ENCODE data around the gene FBN3. TPM values are rescaled to one million over a fixed set of nuclear protein-coding genes. Genes with fewer than 3 reads are reported as not detected.
A peak's percentile ranks its signal among the peaks of the same experiment; 100 is the strongest.
"Not testable (repeated sequence)": the region's sequence is repeated elsewhere in the genome, so short reads cannot be mapped to it uniquely, and the experiment has no call there.

Gene FBN3
- total RNA-seq (2014; rRNA removed; shearing (Covaris generic)) = not detected in 2 replicates

DNA sequence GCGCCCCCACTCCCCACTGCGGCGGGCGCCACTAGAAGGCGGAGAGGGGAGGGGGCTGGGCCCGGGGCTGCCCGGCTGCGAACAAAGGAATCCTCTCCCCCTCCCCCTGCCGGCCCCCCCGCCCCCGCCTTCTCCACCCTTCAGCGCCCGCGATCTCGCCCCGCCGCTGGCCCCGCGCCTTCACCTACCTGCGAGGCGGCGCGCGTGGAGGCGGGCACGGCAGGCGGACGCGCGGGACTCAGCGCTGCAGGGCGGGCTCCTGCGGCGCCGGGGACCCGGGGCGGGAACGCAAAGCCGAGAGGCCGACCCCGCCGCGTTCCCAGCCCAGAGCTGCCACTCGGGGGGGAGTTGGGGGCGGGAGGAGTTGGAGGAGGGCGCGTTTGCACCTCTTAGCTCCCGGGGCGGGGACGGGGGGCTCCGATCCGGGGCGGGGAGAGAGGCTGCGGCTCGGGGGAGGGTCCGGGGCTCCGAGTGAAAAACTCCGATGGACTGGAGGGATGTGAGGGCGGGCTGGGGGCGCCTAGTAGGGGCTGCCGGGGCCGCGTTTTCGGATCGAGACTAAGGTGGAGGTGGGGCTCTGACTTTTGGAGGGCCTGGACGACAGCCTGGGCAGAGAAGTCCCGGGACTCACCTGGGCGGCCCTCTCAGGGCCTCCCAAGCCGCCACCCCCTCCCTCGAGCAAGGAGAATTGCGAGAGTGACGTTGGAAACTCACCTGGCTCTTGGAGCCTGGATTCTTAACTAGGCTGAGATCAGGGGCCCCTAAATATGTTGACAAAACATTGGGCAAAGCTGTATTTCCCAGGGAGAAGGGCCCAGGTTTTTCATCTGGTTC, at the start of gene FBN3:
FBN3 (minus strand) TSS at position 332 of the 834 bp plus-strand sequence. CDS start 2,112 bp downstream, outside the sequence.
- DNase-seq (ENCODE audit: low spot score) = no peak

DNA sequence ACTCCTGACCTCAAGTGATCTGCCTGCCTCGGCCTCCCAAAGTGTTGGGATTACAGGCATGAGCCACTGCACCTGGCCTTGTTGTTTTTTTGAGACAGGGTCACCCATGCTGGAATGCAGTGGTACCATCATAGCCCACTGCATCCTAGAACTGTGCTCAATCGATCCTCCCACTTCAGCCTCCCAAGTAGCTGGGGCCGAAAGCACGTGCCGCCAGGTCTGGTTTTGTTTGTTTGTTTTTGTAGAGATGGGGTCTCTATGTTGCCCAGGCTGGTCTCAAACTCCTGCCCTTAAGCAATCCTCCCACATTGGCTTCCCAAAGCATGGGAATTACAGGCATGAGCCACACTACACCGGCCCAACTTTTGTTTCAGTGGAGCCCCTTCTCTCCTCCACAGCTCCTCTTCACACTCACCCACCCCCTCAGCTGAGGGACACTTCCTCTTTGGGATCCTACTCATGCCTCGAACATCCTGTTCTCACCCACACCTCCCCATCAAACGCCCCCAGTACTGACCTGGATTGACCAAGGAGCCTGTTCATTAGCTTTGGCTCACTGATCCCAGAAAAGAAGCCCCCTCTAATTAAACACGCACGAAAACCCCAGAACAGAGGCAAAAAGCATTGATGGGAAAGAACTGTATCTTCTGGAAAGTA, 47.0 kb upstream of the FBN3 start:
- no peak for DNase-seq (ENCODE audit: low spot score)

DNA sequence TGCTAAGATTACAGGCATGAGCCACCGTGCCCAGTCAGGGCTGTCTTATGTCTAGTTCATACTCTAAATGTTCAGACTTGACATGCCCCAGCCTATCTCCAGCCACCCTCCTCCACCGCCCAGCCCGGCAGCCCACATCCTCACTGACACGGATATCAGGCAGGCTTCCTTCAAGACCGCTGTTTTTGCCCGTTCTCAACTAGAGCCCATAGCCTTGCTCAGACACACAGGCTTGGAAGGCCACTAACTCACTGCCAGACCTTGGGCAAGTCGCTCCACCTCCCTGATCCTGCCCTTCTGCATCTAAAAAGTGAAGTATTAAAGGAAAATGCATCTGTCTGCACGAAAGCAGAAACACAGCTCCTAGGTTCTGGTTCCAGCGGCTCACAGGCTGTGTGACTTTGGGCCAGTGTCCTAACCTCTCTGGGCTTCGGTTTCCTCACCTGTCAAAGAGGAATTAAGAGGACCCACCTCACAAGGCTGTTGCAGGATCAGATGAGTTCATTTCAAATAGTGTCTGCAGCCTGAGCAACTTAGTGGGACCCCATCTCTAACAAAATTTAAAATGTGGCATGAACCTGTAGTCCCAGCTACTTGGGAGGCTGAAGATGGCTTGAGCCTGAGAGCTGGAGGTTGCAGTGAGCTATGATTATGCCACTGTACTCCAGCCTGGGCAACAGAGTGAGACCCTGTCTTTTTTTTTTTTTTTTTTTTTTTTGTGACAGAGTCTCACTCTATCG, 45.3 kb upstream of the FBN3 start:
- no peak for DNase-seq (ENCODE audit: low spot score)

DNA sequence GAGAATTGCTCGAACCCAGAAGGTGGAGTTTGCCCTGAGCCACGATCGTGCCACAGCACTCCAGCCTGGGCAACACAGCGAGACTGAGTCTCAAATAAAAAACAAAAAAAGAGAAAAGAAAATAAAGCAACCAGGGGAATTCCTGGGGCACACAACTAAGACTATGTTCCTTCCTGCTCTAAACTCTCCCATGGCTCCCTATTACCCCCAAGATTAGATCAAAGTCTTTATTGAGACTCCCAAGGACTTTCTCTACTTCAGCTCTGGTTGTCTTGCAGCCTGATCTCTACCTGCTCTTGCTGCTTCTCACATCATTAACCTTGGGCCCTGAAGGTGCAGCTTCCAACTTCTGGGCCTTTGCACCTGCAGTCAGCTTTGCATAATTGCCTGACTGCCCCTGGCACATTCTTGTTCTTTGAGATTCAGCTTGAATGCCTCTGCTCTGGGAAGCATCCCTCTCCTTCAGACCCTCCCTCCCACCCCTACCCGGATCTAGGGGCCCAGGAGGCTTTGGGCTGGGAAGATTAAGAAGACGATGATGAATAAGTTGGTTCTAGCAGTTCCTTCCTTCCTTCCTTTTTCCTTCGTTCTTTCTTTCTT, 42.9 kb upstream of the FBN3 start:
- no peak for DNase-seq (ENCODE audit: low spot score)

DNA sequence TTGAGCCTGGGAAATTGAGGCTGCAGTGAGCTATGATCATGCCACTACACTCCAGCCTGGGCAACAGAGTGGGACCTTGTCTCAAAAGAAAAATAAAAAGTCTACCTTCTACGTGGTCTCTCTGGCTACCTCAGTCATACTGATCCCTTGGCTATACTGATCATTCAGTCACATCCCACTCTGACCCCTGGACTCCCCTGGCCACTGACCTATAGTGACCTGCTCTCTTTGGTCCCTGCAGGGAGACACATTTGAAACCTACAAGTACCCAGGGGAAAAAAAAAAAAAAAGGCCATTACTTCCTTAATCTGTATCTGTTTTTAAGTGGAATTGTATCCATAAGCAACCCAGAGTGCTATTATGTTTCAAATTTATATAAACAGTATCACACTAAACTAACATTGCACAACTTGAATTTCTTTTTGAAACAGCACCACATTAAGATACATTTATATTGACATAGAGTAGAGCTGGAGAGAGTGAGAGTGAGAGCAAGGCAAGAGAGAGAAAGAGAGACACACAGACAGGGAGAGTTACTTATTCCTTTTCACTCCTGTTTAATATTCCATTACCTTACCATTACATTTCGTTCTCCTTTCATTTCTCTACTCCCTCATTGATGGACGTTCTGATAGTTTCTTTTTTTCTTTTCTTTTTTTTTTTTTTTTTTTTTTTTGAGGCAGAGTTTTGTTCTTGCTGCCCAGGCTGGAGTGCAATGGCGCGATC, 36.1 kb upstream of the FBN3 start:
- peak; percentile 46 for DNase-seq (ENCODE audit: low spot score)

DNA sequence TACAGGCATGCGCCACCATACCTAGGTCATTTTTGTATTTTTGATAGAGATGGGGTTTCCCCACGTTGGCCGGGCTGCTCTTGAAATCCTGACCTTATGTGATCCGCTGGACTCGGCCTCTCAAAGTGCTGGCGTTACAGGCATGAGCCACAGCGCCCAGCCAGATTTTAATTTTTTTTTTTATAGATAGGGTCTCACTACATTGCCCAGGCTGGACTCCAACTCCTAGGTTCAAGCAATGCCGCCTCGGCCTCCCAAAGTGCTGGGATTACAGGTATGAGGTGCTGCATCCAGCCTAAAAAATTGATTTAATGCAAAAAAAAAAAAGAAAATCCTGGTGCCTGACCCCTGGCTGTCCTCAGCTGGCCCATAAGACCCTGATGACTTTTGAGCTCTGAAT, 34.9 kb upstream of the FBN3 start:
- no peak for DNase-seq (ENCODE audit: low spot score)

DNA sequence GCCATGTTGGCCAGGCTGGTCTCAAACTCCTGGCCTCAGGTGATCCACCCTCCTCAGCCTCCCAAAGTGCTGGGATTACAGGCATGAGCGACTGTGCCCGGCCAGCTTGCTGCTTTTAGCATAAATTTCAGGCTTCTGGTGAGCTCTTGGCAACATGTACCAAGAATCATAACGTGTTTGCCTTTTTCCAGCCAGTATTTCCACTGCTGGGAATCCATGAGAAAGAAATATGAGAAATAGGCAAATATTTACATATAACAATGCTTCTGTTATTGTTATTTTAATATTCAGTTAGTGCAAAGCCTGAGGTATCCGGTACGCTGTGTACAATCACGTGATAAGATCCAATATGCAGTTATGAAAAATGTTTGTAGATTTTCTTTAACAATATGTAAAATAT, 30.6 kb upstream of the FBN3 start:
- DNase-seq (ENCODE audit: low spot score) = no peak

DNA sequence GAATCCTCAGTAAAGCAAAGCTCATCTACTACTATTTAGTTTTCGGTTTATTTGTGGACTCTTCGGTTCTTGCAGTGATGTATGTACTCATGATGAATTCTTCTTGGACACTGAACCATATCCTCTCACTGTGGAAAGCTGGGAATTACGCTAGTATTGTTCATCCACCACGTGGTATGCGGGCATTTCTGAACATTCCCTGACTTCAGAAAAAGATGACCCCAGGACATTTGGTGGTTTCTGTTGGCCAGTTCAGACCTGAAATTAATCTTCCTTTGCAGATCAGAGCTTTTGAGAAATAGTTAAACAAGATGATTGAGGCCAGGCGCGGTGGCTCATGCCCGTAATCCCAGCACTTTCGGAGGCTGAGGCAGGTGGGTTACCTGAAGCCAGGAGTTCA, 25.3 kb upstream of the FBN3 start:
- DNase-seq (ENCODE audit: low spot score) = peak; percentile 52

DNA sequence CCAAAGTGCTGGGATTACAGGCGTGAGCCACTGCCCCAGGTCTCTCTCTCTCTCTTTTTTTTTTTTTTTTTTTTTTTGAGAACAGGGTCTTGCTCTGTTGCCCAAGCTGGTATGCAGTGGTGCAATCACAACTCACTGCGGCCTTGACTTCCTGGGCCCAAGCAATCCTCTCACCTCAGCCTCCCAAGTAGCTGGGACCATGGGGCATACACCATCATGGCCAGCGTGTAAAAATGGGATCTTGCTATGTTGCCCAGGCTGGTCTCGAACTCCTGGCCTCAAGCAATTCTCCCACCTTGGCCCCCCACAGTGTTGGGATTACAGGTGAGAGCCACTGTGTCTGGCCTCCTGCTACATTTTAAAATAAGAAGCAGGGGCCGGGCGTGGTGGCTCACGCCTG, 19.1 kb upstream of the FBN3 start:
- DNase-seq (ENCODE audit: low spot score) = no peak

DNA sequence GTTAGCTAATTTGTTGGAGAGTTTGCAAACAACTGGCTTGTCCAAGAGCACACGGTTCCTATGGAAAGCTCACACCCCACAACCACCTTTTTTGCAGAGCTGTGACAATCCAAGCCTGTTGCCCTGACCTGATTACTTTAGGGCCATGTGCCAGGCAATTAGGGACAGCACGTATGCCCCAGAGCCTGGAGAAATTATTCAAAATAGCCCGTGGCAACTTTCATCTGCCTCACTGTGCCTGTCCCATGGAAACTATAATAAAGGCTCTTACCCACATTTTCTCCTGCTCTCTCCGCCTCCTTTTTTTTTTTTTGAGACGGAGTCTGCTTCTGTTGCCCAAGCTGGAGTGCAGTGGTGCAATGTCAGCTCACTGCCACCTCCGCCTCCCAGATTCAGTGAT, 18.6 kb upstream of the FBN3 start:
- no peak for DNase-seq (ENCODE audit: low spot score)

DNA sequence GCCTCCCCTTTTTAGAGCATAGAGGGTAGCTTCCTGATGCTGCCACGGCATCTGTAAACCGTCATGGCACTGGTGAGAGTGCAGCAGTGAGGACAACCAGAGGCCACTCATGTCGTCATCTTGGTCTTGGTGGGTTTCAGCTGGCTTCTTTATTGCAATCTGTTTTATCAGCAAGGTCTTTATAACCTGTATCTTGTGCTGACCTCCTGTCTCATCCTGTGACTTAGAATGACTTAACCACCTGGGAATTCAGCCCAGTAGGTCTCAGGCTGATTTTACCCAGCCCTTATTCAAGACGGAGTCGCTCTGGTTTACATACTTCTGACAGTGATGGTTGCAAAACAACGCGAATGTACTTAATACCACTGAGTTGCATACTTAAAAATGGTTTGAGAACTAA, 14.4 kb upstream of the FBN3 start:
- DNase-seq (ENCODE audit: low spot score) = no peak

DNA sequence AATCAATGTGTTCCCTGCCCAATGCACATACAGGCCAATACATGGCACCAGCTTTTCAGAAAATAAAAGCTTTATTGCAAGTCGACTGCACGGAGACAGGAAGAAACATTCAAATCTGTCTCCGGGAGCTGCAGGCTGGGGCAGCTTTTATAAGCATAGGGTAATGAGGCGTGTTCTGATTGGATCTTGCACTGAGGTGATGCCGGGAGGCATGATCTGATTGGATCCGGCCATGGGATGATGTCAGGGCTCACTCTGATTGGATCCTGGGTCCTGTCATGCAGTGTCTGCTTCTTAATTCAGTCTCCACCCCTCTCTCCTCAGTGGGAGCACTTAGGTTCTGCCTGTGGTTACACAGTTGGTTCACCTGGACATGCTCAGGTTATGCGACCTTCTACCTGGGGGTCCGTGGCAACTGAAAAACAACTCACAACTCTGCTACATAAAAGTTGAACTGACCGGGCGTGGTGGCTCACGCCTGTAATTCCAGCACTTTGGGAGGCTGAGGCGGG, 11.8 kb upstream of the FBN3 start:
- peak; percentile 41 for DNase-seq (ENCODE audit: low spot score)

DNA sequence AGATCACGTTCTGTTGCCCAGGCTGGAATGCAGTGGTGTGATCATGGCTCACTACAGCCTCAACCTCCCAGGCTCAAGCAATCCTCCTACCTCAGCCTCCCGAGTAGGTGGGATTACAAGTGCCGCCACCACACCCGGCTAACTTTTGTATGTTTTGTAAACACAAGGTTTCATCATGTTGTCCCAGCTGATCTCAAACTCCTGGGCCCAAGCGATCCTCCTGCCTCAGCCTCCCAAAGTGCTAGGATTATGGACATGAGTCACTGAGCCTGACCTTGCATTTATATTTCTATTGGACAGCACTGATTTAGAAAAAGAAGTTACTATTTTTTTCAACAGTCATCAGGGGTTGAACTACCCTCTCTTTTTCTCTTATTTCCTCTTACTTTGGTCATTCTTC, 9.9 kb upstream of the FBN3 start:
- DNase-seq (ENCODE audit: low spot score) = not testable (repeated sequence)

DNA sequence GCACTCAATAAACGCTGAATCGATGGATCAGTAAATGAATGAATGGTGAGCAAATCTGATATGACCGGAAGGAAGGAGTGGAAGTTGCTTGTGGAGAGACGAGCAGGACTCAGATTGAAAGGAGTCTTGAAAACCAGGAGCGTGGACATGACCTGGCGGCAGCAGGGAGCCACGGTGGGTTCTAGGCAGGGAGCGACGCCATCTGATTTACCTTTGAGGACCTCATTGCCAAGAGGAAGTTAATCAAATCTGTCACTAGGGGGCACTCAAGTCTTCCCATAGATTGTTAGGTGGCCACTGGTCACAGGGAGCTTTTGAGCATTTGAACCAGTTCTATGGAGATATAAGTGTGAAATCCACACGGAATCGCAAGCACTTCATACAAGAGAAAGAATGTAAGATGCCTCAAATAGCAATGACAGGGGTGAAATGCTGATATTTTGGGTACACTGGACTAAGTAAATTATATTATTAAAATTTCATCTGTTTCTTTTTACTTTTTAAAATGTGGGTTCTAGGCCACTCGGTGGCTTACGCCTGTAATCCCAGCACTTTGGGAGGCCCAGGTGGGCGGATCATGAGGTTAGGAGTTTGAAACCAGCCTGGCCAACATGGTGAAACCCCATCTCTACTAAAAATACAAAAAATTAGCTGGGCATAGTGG, 9.2 kb upstream of the FBN3 start:
- peak; percentile 84 for DNase-seq (ENCODE audit: low spot score)

DNA sequence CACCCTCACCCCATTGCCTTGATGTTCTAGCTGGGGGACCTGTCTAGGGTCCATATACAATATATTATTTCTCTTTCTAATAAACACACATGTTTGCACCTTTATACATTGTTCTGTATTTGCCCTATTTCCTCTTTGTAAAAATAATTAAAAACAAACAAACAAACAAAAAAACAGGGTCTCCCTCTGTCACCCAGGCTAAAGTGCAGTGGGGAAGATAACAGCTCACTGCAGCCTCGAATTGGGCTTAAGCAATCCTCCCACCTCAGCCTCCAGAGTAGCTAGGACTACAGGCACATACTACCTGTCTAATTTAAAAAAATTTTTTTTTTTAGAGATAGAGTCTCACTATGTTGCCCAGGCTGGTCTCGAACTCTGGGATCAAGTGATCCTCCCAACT, 5.9 kb upstream of the FBN3 start:
- DNase-seq (ENCODE audit: low spot score) = no peak

DNA sequence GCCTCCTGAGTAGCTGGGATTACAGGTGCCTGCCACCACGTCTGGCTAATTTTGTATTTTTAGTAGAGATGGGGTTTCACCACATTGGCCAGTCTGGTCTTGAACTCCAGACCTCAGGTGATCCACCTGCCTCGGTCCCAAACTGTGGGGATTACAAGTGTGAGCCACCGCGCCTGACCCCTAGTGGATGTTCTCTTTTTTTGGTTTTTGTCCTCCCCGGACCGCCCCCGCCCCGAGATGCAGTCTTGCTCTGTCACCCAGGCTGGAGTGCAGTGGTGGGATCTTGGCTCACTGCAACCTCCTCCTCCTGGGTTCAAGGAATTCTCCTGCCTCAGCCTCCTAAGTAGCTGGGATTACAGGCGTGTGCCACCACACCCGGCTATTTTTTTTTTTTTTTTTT, 4.6 kb upstream of the FBN3 start:
- not testable (repeated sequence) for DNase-seq (ENCODE audit: low spot score)

DNA sequence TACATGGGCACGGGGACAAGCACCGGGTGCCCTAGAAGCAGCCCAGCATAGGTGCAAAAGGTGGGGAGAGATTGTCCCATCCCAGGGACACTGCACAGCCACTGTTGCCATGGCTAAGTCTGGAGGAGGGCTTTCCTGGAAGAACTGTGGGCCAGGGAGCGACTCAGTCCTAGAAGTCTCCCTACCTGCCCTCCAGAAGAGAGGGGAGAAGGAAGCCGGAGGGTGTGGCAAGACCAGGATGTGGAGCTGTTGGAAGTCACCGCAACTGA, 2.3 kb upstream of the FBN3 start:
- DNase-seq (ENCODE audit: low spot score) = no peak

DNA sequence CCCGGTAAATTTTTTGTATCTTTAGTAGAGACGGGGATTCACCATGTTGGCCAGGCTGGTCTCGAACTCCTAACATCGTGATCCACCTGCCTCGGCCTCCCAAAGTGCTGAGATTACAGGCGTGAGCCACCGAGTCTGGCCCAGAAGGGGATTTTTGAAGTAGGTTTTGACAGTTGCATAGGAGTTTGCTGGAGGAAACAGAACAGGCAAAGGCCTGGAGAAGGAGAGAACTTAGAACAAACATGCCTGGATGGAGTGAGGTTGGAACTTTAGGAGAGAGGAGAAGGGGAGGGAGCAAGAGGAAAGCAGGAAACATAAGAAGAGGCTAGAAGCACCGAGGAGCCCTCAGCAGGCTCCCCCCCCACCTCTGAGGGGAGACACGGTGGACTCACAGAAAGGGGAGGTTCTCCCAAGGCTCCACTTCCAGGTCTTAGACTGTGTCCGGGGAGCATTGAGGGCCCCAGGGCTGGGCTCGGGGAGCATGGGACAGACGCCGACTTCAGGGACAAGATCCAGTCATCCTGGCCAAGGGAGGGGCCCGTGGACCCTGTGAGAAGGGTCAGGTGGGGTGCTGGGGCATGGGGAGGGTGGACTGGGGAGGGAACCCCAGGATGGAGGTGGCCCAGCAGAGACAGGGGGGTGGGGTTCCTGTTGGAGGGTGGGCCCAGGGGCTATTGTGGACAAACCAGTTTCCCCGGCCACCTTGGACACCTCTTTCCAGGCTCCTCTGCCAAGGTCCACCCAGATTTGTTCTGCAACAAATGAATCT, 1.8 kb upstream of the FBN3 start:
- DNase-seq (ENCODE audit: low spot score) = no peak

DNA sequence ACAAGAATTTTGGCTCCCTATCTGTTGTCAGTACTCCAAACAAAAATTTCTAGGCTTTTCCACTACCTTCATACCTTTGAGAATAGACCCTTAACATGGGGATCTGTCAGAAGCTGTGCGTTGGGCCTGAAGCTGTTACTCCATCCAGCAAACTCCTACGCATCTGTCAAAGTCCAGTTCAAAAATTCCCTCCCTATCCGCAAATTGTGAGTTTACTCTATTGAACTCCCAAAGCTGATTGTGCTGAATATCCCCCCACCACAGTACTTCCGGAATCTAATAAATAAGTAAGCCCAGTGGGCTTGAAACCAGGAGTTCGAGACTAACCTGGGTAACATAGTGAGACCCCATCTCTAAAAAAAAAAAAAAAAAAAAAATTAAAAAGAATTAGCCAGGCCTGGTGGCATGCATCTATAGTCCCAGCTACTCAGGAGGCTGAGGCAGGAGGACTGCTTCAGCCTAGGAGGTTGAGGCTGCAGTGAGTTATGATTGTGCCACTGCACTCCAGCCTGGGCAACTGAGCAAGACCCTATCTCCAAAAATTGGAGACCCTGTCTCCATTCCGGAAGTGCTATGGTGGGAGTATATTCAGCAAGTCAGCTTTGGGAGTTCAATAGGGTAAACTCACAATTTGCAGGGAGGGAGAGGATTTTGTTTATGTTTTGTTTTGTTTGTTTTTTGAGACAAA, 930 bp upstream of the FBN3 start:
- DNase-seq (ENCODE audit: low spot score) = no peak
